HEK293 (cell line): Measurements from ENCODE around the gene DPF3.
A peak's percentile ranks its signal among the peaks of the same experiment; 100 is the strongest.

Experiments
- CTCF ChIA-PET: fragments of 350-600 bp; formaldehyde crosslinking; extraction: SDS; loops from one replicate; lab custom pipeline; 2021; ENCODE audit warnings: antibody characterized with exemption; lab: Yijun Ruan, JAX
- POLR2A ChIA-PET: fragments of 300-600 bp; formaldehyde crosslinking; extraction: SDS; loops from one replicate; lab custom pipeline; 2020; ENCODE audit warnings: antibody characterized with exemption, inconsistent platforms; lab: Yijun Ruan, JAX
- H3K27ac ChIP-seq: fragments of 200-500 bp; sonication (Bioruptor generic); 2 replicates; pipeline ENCODE4 v1.5.1; 2014; ENCODE audit warnings: low read depth, low read length, control low read depth, inconsistent platforms; ENCODE audit errors: extremely low read depth
- H3K36me3 ChIP-seq, 2 experiments: fragments of 200-500 bp in 1 of 2; sonication (Bioruptor generic) in 1 of 2; 1 replicate in 1 of 2; 2 replicates in 1 of 2; pipeline ENCODE4 v1.5.1; 2014 to 2017; ENCODE audit warnings: inconsistent platforms in 2 of 2, low read length in 2 of 2; ENCODE audit not compliant: control insufficient read depth in 2 of 2, insufficient read depth in 1 of 2
- H3K4me1 ChIP-seq: fragments of 200-500 bp; sonication (Bioruptor generic); 2 replicates; pipeline ENCODE4 v1.5.1; 2014; ENCODE audit warnings: mild to moderate bottlenecking, low read length, inconsistent platforms; ENCODE audit not compliant: control insufficient read depth, insufficient read depth
- H3K4me3 ChIP-seq: 2 replicates; pipeline ENCODE4 v1.5.1; 2011; ENCODE audit warnings: low read depth, mild to moderate bottlenecking, control low read depth, low read length, moderate library complexity
- H3K9me3 ChIP-seq: fragments of 200-500 bp; sonication (Bioruptor generic); 2 replicates; pipeline ENCODE4 v1.5.1; 2014; ENCODE audit warnings: low read depth, low read length, inconsistent platforms; ENCODE audit not compliant: control insufficient read depth, insufficient read depth
- BCL11B ChIP-seq: fragments of 450-650 bp; formaldehyde crosslinking; IDR thresholded peaks from 2 replicates; pipeline ENCODE4 v1.5.1; 2016; ENCODE audit warnings: low read depth, missing biosample characterization, missing genetic modification characterization
- GLI4 ChIP-seq: fragments of 450-650 bp; formaldehyde crosslinking; IDR thresholded peaks from 2 replicates; pipeline ENCODE4 v1.5.1; 2016; ENCODE audit warnings: missing biosample characterization, missing genetic modification characterization
- HIC1 ChIP-seq: fragments of 450-650 bp; formaldehyde crosslinking; IDR thresholded peaks from 2 replicates; pipeline ENCODE4 v1.5.1; 2016; ENCODE audit warnings: missing biosample characterization, missing genetic modification characterization
- KLF17 ChIP-seq: fragments of 450-650 bp; formaldehyde crosslinking; IDR thresholded peaks from 2 replicates; pipeline ENCODE4 v1.5.1; 2016; ENCODE audit warnings: missing biosample characterization, missing genetic modification characterization
- KLF8 ChIP-seq: fragments of 450-650 bp; formaldehyde crosslinking; IDR thresholded peaks from 2 replicates; pipeline ENCODE4 v1.5.1; 2016; ENCODE audit warnings: missing biosample characterization, missing genetic modification characterization
- MEIS1 ChIP-seq: sonication (generic); formaldehyde crosslinking; IDR thresholded peaks from 2 replicates; pipeline ENCODE4 v1.8.1; 2022; ENCODE audit warnings: missing genetic modification reagents, mild to moderate bottlenecking, borderline replicate concordance
- PRDM1 ChIP-seq: fragments of 450-650 bp; formaldehyde crosslinking; IDR thresholded peaks from 2 replicates; pipeline ENCODE4; 2016; ENCODE audit warnings: missing biosample characterization, missing genetic modification characterization
- SCRT1 ChIP-seq: fragments of 450-650 bp; formaldehyde crosslinking; IDR thresholded peaks from 2 replicates; pipeline ENCODE4 v1.5.1; 2016; ENCODE audit warnings: missing biosample characterization, missing genetic modification characterization, borderline replicate concordance
- SETDB1 ChIP-seq: IDR thresholded peaks from one replicate; pipeline ENCODE4 v1.6.1; 2017; ENCODE audit warnings: mild to moderate bottlenecking, low read length, moderate library complexity, mixed read lengths; ENCODE audit not compliant: insufficient read length
- SP7 ChIP-seq: fragments of 450-650 bp; formaldehyde crosslinking; IDR thresholded peaks from 2 replicates; pipeline ENCODE4 v1.5.1; 2016; ENCODE audit warnings: missing biosample characterization, missing genetic modification characterization
- TCF7L2 ChIP-seq: IDR thresholded peaks from 2 replicates; pipeline ENCODE4 v1.6.1; 2011; ENCODE audit warnings: low read depth, mild to moderate bottlenecking, inconsistent platforms, low read length, moderate library complexity, borderline replicate concordance
- WT1 ChIP-seq: fragments of 450-650 bp; formaldehyde crosslinking; IDR thresholded peaks from 2 replicates; pipeline ENCODE4 v1.5.1; 2016; ENCODE audit warnings: missing biosample characterization, missing genetic modification characterization
- ZBTB26 ChIP-seq: fragments of 450-650 bp; formaldehyde crosslinking; optimal IDR thresholded peaks from 2 replicates; pipeline ENCODE3; 2016; ENCODE audit warnings: missing biosample characterization, mild to moderate bottlenecking, missing genetic modification characterization
- ZBTB48 ChIP-seq: fragments of 450-650 bp; formaldehyde crosslinking; IDR thresholded peaks from 2 replicates; pipeline ENCODE4 v1.5.1; 2016; ENCODE audit warnings: missing biosample characterization, missing genetic modification characterization
- ZFP69B ChIP-seq: fragments of 450-650 bp; formaldehyde crosslinking; IDR thresholded peaks from 2 replicates; pipeline ENCODE4 v1.5.1; 2016; ENCODE audit warnings: missing biosample characterization, missing genetic modification characterization
- ZNF10 ChIP-seq: fragments of 450-650 bp; formaldehyde crosslinking; IDR thresholded peaks from 2 replicates; pipeline ENCODE4 v1.5.1; 2017; ENCODE audit warnings: missing biosample characterization, missing genetic modification characterization
- ZNF121 ChIP-seq: fragments of 450-650 bp; formaldehyde crosslinking; IDR thresholded peaks from 2 replicates; pipeline ENCODE4 v1.5.1; 2016; ENCODE audit warnings: missing biosample characterization, missing genetic modification characterization
- ZNF132 ChIP-seq: fragments of 450-650 bp; formaldehyde crosslinking; IDR thresholded peaks from 2 replicates; pipeline ENCODE4 v1.5.1; 2017; ENCODE audit warnings: missing biosample characterization, missing genetic modification characterization, borderline replicate concordance
- ZNF266 ChIP-seq: fragments of 450-650 bp; formaldehyde crosslinking; IDR thresholded peaks from 2 replicates; pipeline ENCODE4 v1.5.1; 2016; ENCODE audit warnings: missing biosample characterization, missing genetic modification characterization, low read depth
- ZNF350 ChIP-seq: fragments of 450-650 bp; formaldehyde crosslinking; IDR thresholded peaks from 2 replicates; pipeline ENCODE4 v1.5.0; 2017; ENCODE audit warnings: missing biosample characterization, mild to moderate bottlenecking, missing genetic modification characterization
- ZNF366 ChIP-seq: fragments of 450-650 bp; formaldehyde crosslinking; conservative IDR thresholded peaks from 2 replicates; pipeline ENCODE4 v1.5.1; 2016; ENCODE audit warnings: missing biosample characterization, missing genetic modification characterization
- ZNF391 ChIP-seq: fragments of 450-650 bp; formaldehyde crosslinking; IDR thresholded peaks from 2 replicates; pipeline ENCODE4 v1.5.1; 2016; ENCODE audit warnings: low read depth, missing biosample characterization, missing genetic modification characterization, borderline replicate concordance
- ZNF394 ChIP-seq: fragments of 450-650 bp; formaldehyde crosslinking; IDR thresholded peaks from 2 replicates; pipeline ENCODE4 v1.5.1; 2016; ENCODE audit warnings: missing biosample characterization, missing genetic modification characterization, mild to moderate bottlenecking, moderate library complexity, borderline replicate concordance
- ZNF529 ChIP-seq: fragments of 450-650 bp; formaldehyde crosslinking; IDR thresholded peaks from 2 replicates; pipeline ENCODE4 v1.5.1; 2017; ENCODE audit warnings: missing genetic modification characterization, missing biosample characterization; ENCODE audit not compliant: insufficient replicate concordance
- ZNF548 ChIP-seq: fragments of 450-650 bp; formaldehyde crosslinking; IDR thresholded peaks from 2 replicates; pipeline ENCODE4 v1.5.1; 2016; ENCODE audit warnings: missing biosample characterization, missing genetic modification characterization
- ZNF549 ChIP-seq: fragments of 450-650 bp; IDR thresholded peaks from 2 replicates; pipeline ENCODE4 v1.5.1; 2018; ENCODE audit warnings: missing biosample characterization, missing genetic modification characterization, mild to moderate bottlenecking, inconsistent platforms, moderate library complexity
- ZNF571 ChIP-seq: fragments of 450-650 bp; formaldehyde crosslinking; IDR thresholded peaks from 2 replicates; pipeline ENCODE4 v1.5.0; 2017; ENCODE audit warnings: missing biosample characterization, missing genetic modification characterization
- ZNF585B ChIP-seq: fragments of 450-650 bp; formaldehyde crosslinking; IDR thresholded peaks from 2 replicates; pipeline ENCODE4 v1.5.1; 2016; ENCODE audit warnings: missing biosample characterization, missing genetic modification characterization
- ZNF600 ChIP-seq: fragments of 450-650 bp; formaldehyde crosslinking; IDR thresholded peaks from 2 replicates; pipeline ENCODE4 v1.5.1; 2016; ENCODE audit warnings: missing biosample characterization, missing genetic modification characterization
- ZNF660 ChIP-seq: fragments of 450-650 bp; IDR thresholded peaks from 2 replicates; pipeline ENCODE4 v1.5.1; 2018; ENCODE audit warnings: missing biosample characterization, mild to moderate bottlenecking, missing genetic modification characterization
- ZNF692 ChIP-seq: fragments of 450-650 bp; formaldehyde crosslinking; IDR thresholded peaks from 2 replicates; pipeline ENCODE4 v1.5.1; 2016; ENCODE audit warnings: missing biosample characterization, missing genetic modification characterization
- ZNF701 ChIP-seq: fragments of 450-650 bp; formaldehyde crosslinking; IDR thresholded peaks from 2 replicates; pipeline ENCODE4 v1.5.1; 2016; ENCODE audit warnings: missing biosample characterization, missing genetic modification characterization
- ZNF707 ChIP-seq: fragments of 450-650 bp; formaldehyde crosslinking; IDR thresholded peaks from 2 replicates; pipeline ENCODE4 v1.5.1; 2016; ENCODE audit warnings: missing biosample characterization, missing genetic modification characterization
- ZSCAN23 ChIP-seq: fragments of 450-650 bp; formaldehyde crosslinking; IDR thresholded peaks from 2 replicates; pipeline ENCODE4 v1.5.1; 2016; ENCODE audit warnings: missing biosample characterization, missing genetic modification characterization
- ZSCAN4 ChIP-seq: fragments of 450-650 bp; formaldehyde crosslinking; IDR thresholded peaks from 2 replicates; pipeline ENCODE4 v1.5.1; 2017; ENCODE audit warnings: missing biosample characterization, missing genetic modification characterization

Gene DPF3

GRCh38 chr14:72801381-72801812 lies 92.5 kb downstream of the DPF3 start:
- Histone ChIP-seq H3K27ac (no peak overlapping the region), H3K4me3 (no peak overlapping the region), H3K36me3 (no peaks in the 10 kb centered on the region), H3K9me3 (no peaks in the 10 kb centered on the region), H3K4me1 (no peaks in the 10 kb centered on the region)
- ChIA-PET POLR2A (no interaction called here), CTCF (no interaction called here)
- TF ChIP-seq ZNF549 (tag by site-specific recombination), result no peak
- TF ChIP-seq ZNF350, result no peak
- no peak for TF ChIP-seq ZNF394 (tag by site-specific recombination)
- TF ChIP-seq PRDM1, result no peak
- TF ChIP-seq ZNF701, result no peak
- TF ChIP-seq ZNF600 (tag by site-specific recombination), result peak; percentile 62
- TF ChIP-seq MEIS1 (CRISPR knock-in tag), result no peak
- TF ChIP-seq ZNF548 (tag by site-specific recombination), result no peak
- TF ChIP-seq ZFP69B (tag by site-specific recombination), result no peak
- no peak for TF ChIP-seq ZSCAN4 (tag by site-specific recombination)
- TF ChIP-seq ZNF132, result no peak
- TF ChIP-seq ZNF571 (tag by site-specific recombination), result no peak
- TF ChIP-seq SETDB1, result no peak
- TF ChIP-seq HIC1 (tag by site-specific recombination), result no peak
- TF ChIP-seq ZNF585B, result no peak
- TF ChIP-seq ZNF10 (tag by site-specific recombination), result peak; percentile 61; the same call in 1 of the 2 replicates
- no peak for TF ChIP-seq ZNF266 (tag by site-specific recombination)
- no peak for TF ChIP-seq ZNF529
- peak; percentile 75 for TF ChIP-seq KLF17 (tag by site-specific recombination)
- no peak for TF ChIP-seq ZNF692
- TF ChIP-seq ZSCAN23 (tag by site-specific recombination), result no peak
- TF ChIP-seq TCF7L2, result no peak
- TF ChIP-seq ZNF366 (tag by site-specific recombination), result no peak
- no peak for TF ChIP-seq ZNF707 (tag by site-specific recombination)
- no peak for TF ChIP-seq ZBTB48 (tag by site-specific recombination)
- TF ChIP-seq SCRT1 (tag by site-specific recombination), result no peak
- no peak for TF ChIP-seq GLI4 (tag by site-specific recombination)
- TF ChIP-seq ZNF391 (tag by site-specific recombination), result no peak
- TF ChIP-seq KLF8 (tag by site-specific recombination), result 0 out of 2 replicates have a peak, but pooled peaks have one; percentile 14
- TF ChIP-seq ZNF660 (tag by site-specific recombination), result no peak
- 0 out of 2 replicates have a peak, but pooled peaks have one; percentile 16 for TF ChIP-seq SP7 (tag by site-specific recombination)
- no peak for TF ChIP-seq WT1 (tag by site-specific recombination)
- TF ChIP-seq ZBTB26 (tag by site-specific recombination), result no peak
- TF ChIP-seq ZNF121, result no peak
- TF ChIP-seq BCL11B (tag by site-specific recombination), result no peak
